Inflammatory macrophage treated with lipopolysaccharide for 1 hour (primary cell): ENCODE measurements around the gene FSTL1.

ENCODE experiments used
- DNase-seq, 2 donors: peaks; one replicate each; pipeline ENCODE4 v3.0.0-alpha.2; 2020 to 2022

Gene FSTL1

GRCh38 chr3:120348991-120349854, 101.6 kb downstream of the FSTL1 start, which contains the start of gene LRRC58:
LRRC58 (minus strand) TSS chr3:120349354; CDS start chr3:120349243, 111 bp downstream.
- peak; percentile 85 to 93 for DNase-seq

- DNase-seq, result peak; percentile 21 to 24
Measured at GRCh38 chr3:120348065-120348990, 102.5 kb downstream of the FSTL1 start.

DNA sequence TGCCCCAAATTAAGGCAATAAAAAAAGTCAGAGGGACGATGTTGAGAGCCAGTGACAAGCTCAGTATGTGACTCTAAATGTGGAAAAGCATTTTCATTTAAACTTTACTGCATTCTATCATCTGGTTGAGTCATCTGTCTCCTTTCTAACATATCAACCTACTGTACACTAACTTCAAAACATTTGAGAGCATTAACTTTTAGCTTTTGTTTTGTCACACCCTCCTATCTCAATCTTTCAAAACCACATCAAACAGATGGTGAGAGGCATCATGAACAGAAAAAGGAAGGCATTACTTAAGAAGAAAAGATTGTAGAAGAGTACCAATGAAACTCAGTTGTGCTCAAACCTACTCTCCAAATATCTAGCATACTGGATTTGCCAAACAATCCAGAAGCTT, 106.4 kb downstream of the FSTL1 start:
- no peak for DNase-seq
